ENCODE measurements around the gene STARD7. TPM values are rescaled to one million over a fixed set of nuclear protein-coding genes. Genes with fewer than 3 reads are reported as not detected.
A peak's percentile ranks its signal among the peaks of the same experiment; 100 is the strongest.

STARD7 gene
- polyA plus RNA-seq, 2 of the 4 experiments (the other 2 are of a cell fraction) = 101 to 136 TPM

- ChIA-PET CTCF (interaction anchor here (0.6 to 2.1 kb wide), 3 partner anchors 14 to 352 kb away, joined by 3 to 4 read pairs (median 3); no protein-coding TSS in a partner anchor), POLR2A (no interaction called here)
- H3K4me3 ChIP-seq = peak within 1 kb of the TSS; percentile 45
- H3K27ac ChIP-seq = peak within 1 kb of the TSS; percentile 62 to 70; a peak in 5 of 6 replicates
- 30% methylated on average over 48 of the region's 94 CpGs for WGBS (ENCODE audit: missing lambda C conversion rate)
- H3K9me3 ChIP-seq = no peaks in the 10 kb centered on the region
- ATAC-seq (peak; percentile 58 to 71; a peak in 5 of 6 replicates), FAIRE-seq (no peak), DNase-seq (ENCODE audit: low read depth in 1 of 2, low spot score in 1 of 2) (peak; percentile 18 to 41)
- H3K4me2 ChIP-seq = peak within 1 kb of the TSS; percentile 94
- H3K4me1 ChIP-seq = peaks cover 10% of the 10 kb centered on the region; the same call in 2 of the 3 replicates
- no peak for TF ChIP-seq HOXA7 (CRISPR knock-in tag; IDR thresholded peaks at IDR 0.05)
- TF ChIP-seq MYC (IDR thresholded peaks at IDR 0.05; ENCODE audit: borderline replicate concordance, low read length) = peak; percentile 86; the same call in 1 of the 2 replicates
- TF ChIP-seq USF2 (IDR thresholded peaks at IDR 0.05) = peak; percentile 39
- TF ChIP-seq HDAC2 (IDR thresholded peaks at IDR 0.05) = no peak
- no peak for TF ChIP-seq ESRRA (IDR thresholded peaks at IDR 0.05; ENCODE audit: borderline replicate concordance, low read length)
- peak; percentile 13; the same call in 1 of the 2 replicates for TF ChIP-seq NPAS2 (CRISPR knock-in tag; IDR thresholded peaks at IDR 0.05; ENCODE audit: borderline replicate concordance)
- TF ChIP-seq, protein P1, sequence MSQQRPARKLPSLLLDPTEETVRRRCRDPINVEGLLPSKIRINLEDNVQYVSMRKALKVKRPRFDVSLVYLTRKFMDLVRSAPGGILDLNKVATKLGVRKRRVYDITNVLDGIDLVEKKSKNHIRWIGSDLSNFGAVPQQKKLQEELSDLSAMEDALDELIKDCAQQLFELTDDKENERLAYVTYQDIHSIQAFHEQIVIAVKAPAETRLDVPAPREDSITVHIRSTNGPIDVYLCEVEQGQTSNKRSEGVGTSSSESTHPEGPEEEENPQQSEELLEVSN (IDR thresholded peaks at IDR 0.05; ENCODE audit: borderline replicate concordance, low read depth) = peak; percentile 95
- TF ChIP-seq HOXB5 (CRISPR knock-in tag; IDR thresholded peaks at IDR 0.05) = peak; percentile 59; the same call in 1 of the 2 replicates
- no peak for TF ChIP-seq RCOR1 (IDR thresholded peaks at IDR 0.05; ENCODE audit: low read depth, low read length)
- no peak for TF ChIP-seq HES2 (IDR thresholded peaks at IDR 0.05)
- peak; percentile 36 for TF ChIP-seq POLR2A (IDR thresholded peaks at IDR 0.05; ENCODE audit: low read length)
- TF ChIP-seq, protein P2, sequence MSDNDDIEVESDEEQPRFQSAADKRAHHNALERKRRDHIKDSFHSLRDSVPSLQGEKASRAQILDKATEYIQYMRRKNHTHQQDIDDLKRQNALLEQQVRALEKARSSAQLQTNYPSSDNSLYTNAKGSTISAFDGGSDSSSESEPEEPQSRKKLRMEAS (IDR thresholded peaks at IDR 0.05) = peak; percentile 91
- peak; percentile 88 for TF ChIP-seq ATOH8 (CRISPR knock-in tag; IDR thresholded peaks at IDR 0.05; ENCODE audit: low read depth)
Observed at GRCh38 chr2:96145036-96145847, 63.4 kb downstream of the STARD7 start, which contains the start of gene DUSP2. Gene DUSP2 (minus strand): TSS chr2:96145440. CDS start chr2:96145354, 86 bp downstream.

DNA sequence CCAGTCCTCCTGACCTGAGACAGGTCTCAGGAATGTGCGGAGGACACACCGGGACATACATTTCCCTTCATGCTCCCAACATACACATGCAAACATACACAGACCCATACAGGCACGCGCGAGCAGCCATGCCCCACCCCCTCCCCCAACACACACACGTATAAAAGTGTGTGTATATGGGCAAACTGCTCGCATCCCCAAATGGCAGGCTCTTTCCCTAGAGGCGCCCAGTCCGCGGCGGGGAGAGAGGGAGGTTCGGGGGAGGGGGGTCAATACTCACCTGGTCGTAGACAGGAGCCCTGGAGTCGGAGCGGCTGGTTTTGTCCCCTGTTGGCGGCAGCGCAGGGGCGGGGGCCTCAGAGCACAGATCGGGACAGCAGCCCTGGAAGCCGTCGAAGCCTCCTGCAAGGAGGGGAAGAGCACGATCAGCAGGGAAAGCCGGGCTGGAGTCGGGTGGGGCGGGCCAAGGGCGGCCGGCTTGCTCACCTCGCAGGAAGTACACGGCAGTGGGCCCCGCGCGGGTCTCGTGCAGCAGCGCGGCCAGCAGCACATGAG is 64.1 kb downstream of the STARD7 start:
- DNase-seq (ENCODE audit: low read depth in 1 of 2, low spot score in 1 of 2) (no peak), FAIRE-seq (no peak), ATAC-seq (no peak)
- CTCF ChIA-PET = interaction anchor here (0.6 to 2.2 kb wide), 4 partner anchors 15 to 353 kb away, joined by 3 to 10 read pairs (median 4); partner anchors contain the start of gene ADRA2B
- TF ChIP-seq TP53 (CRISPR knock-in tag; IDR thresholded peaks at IDR 0.05) (no peak), ZC3H11A (IDR thresholded peaks at IDR 0.05) (no peak), HOXA7 (CRISPR knock-in tag; IDR thresholded peaks at IDR 0.05) (no peak)
- TF ChIP-seq, protein P3, sequence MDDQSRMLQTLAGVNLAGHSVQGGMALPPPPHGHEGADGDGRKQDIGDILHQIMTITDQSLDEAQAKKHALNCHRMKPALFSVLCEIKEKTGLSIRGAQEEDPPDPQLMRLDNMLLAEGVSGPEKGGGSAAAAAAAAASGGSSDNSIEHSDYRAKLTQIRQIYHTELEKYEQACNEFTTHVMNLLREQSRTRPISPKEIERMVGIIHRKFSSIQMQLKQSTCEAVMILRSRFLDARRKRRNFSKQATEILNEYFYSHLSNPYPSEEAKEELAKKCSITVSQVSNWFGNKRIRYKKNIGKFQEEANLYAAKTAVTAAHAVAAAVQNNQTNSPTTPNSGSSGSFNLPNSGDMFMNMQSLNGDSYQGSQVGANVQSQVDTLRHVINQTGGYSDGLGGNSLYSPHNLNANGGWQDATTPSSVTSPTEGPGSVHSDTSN (IDR thresholded peaks at IDR 0.05) = no peak
- Histone ChIP-seq H3K4me2 (peak overlapping the region; percentile 94), H3K4me1 (peaks cover 10% of the 10 kb centered on the region; the same call in 2 of the 3 replicates), H3K27ac (peak overlapping the region; percentile 62 to 70; a peak in 5 of 6 replicates), H3K4me3 (peak overlapping the region; percentile 45), H3K9me3 (no peaks in the 10 kb centered on the region)
- WGBS (ENCODE audit: missing lambda C conversion rate) = 61% methylated on average over 29 of the region's 35 CpGs
- POLR2A ChIA-PET = no interaction called here

Data from A549 (cell line).